LNCAP (cell line): ENCODE data around the gene MYO16.

Source experiments
- TF ChIP-seq, protein P1 (sequence below): fragments of 450-650 bp; IDR thresholded peaks from 2 replicates; pipeline ENCODE4 v1.5.1; 2017; ENCODE audit warnings: mild to moderate bottlenecking

The MYO16 gene

DNA sequence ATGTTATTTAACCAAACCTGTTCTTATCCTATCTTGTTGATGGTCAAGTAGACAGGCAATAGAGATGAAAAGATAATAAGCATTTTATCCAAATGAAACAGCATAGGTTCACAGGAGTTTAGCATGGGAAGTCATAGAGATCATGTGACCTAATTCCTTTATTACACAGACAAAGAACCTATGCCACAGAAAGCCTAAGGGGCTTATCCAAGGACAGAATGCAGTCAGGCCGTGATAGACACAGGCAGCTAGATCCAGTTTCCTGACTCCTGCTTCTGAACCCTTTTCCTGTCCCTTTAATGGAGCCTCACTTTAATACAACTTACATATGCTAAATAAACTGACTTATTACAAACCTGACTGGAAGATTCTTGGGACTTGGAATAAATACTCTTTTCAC is 624.9 kb downstream of the MYO16 start:
- TF ChIP-seq, protein P1, sequence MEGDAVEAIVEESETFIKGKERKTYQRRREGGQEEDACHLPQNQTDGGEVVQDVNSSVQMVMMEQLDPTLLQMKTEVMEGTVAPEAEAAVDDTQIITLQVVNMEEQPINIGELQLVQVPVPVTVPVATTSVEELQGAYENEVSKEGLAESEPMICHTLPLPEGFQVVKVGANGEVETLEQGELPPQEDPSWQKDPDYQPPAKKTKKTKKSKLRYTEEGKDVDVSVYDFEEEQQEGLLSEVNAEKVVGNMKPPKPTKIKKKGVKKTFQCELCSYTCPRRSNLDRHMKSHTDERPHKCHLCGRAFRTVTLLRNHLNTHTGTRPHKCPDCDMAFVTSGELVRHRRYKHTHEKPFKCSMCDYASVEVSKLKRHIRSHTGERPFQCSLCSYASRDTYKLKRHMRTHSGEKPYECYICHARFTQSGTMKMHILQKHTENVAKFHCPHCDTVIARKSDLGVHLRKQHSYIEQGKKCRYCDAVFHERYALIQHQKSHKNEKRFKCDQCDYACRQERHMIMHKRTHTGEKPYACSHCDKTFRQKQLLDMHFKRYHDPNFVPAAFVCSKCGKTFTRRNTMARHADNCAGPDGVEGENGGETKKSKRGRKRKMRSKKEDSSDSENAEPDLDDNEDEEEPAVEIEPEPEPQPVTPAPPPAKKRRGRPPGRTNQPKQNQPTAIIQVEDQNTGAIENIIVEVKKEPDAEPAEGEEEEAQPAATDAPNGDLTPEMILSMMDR, result no peak

- TF ChIP-seq, protein P1, result no peak
These were observed 625.9 kb downstream of the MYO16 start for GRCh38 chr13:109255141-109255856.

DNA sequence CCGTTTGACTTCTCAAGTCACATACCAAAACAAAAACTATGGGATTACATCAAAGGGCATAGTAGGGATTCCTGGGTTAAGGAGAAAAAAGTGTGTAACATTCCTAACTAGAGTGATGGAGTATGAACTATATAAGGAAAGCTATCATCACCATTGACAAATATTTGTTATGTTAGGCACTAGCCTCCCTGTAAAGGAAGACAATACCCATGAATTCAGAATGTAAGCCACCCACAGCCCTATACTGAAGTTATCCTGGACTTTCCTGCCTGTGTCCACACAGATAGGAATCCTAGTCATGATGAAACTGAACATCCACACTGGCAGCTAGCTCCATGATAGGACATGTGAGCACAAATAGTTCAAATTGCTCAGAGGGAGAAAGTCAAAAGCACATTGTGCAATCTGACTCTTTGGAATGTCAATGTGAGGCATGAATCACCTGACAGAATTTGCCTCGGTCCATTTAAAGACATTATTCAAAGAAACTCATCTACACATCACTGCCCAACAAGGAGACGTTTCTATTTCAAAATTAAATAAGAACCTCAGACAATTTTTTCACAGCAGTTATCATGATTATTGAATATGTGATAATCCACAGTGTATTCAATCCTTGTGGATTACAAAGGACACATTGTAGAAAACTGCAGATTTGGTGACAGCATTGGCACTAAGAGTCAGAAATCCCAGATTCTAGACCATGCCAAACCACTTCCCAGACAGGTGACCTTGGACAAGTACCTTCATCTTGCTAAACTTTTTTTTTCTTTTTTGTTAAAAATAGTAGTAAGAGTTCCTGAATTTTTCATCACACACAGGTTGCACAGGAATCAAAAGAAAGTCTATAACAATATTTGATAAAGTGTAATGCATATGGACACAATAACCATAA is 627.7 kb downstream of the MYO16 start:
- TF ChIP-seq, protein P1, result no peak
